ENCODE results near the gene TPGS2.
"Not testable (repeated sequence)": the region's sequence is repeated elsewhere in the genome, so short reads cannot be mapped to it uniquely, and the experiment has no call there.

DNA sequence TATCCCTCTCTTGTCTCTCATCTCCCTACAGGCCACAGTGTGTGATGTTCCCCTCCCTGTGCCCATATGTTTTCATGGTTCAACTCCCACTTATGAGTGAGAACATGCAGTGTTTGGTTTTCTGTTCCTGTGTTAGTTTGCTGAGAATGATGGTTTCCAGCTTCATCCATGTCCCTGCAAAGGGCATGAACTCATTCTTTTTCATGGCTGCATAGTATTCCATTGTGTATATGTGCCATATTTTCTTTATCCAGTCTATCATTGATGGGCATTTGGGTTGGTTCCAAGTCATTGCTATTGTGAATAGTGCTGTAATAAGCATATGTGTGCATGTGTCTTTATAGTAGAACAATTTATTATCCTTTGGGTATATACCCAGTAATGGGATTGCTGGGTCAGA, 45.0 kb upstream of the TPGS2 start:
- not testable (repeated sequence) for TF ChIP-seq POLR2AphosphoS5 (IDR thresholded peaks at IDR 0.05; ENCODE audit: low read depth, low read length); EP300 (IDR thresholded peaks at IDR 0.05; ENCODE audit: borderline replicate concordance in 1 of 2, low read depth in 2 of 2, low read length in 2 of 2); JUN (IDR thresholded peaks at IDR 0.05; ENCODE audit: low read depth, low read length)

Data from H1 (cell line).